Tibial artery (tissue), 4 donors: Measurements from ENCODE around the gene TAF12.
A peak's percentile ranks its signal among the peaks of the same experiment; 100 is the strongest.
"Not testable (repeated sequence)": the region's sequence is repeated elsewhere in the genome, so short reads cannot be mapped to it uniquely, and the experiment has no call there.

ENCODE experiments used
- DNase-seq, 2 donors: peaks; one replicate each; pipeline ENCODE4 v3.0.0-alpha.2; 2019
- H3K27ac ChIP-seq, 2 donors: fragments of 200-600 bp; sonication (generic) in 1 of 2; 1 replicate in 1 of 2; 2 replicates in 1 of 2; pipeline ENCODE4 v1.5.1; 2018 to 2019; ENCODE audit warnings: mild to moderate bottlenecking in 1 of 2
- H3K27me3 ChIP-seq, 2 donors: fragments of 200-600 bp; sonication (generic) in 1 of 2; one replicate each; pipeline versions ENCODE4 v1.5.1 to v1.6.0; 2016 to 2019
- H3K36me3 ChIP-seq, 3 donors: fragments of 200-600 bp; sonication (generic) in 2 of 3; one replicate each; pipeline ENCODE4 v1.5.1; 2016 to 2019; ENCODE audit warnings: mild to moderate bottlenecking in 2 of 3
- H3K4me1 ChIP-seq, 4 donors: fragments of 200-600 bp; sonication (generic) in 2 of 4; 1 replicate in 3 of 4; 2 replicates in 1 of 4; pipeline ENCODE4 v1.5.1; 2016 to 2019
- H3K4me3 ChIP-seq, 2 donors: fragments of 200-600 bp; sonication (generic) in 1 of 2; 1 replicate in 1 of 2; 2 replicates in 1 of 2; pipeline ENCODE4 v1.5.1; 2018 to 2019; ENCODE audit warnings: mild to moderate bottlenecking in 2 of 2
- H3K9me3 ChIP-seq, 3 donors: fragments of 200-600 bp; sonication (generic) in 1 of 3; one replicate each; pipeline ENCODE4 v1.5.1; 2016 to 2019
- intact Hi-C: fragments of 100-400 bp; cut with DNase I; formaldehyde crosslinking; loops from one replicate; pipeline ENCODE4 v1.15.0; 2023; ENCODE audit warnings: low total_unique reads
- TF ChIP-seq, protein P1 (sequence below), 2 experiments: fragments of 200-600 bp in 1 of 2; fragments of 450-650 bp in 1 of 2; IDR thresholded peaks; one replicate each; pipeline ENCODE4 v1.5.1; 2017 to 2019; ENCODE audit warnings: antibody characterized with exemption in 2 of 2, mild to moderate bottlenecking in 1 of 2, moderate library complexity in 1 of 2

The TAF12 gene

GRCh38 chr1:28656335-28656734 lies 13.5 kb upstream of the TAF12 start:
- Histone ChIP-seq H3K36me3 (no peaks in the 10 kb centered on the region), H3K27me3 (no peaks in the 10 kb centered on the region), H3K4me3 (no peak overlapping the region), H3K27ac (no peak overlapping the region), H3K9me3 (no peaks in the 10 kb centered on the region), H3K4me1 (no peaks in the 10 kb centered on the region)
- intact Hi-C loops: no loop called here
- no peak for DNase-seq
- TF ChIP-seq, protein P1, sequence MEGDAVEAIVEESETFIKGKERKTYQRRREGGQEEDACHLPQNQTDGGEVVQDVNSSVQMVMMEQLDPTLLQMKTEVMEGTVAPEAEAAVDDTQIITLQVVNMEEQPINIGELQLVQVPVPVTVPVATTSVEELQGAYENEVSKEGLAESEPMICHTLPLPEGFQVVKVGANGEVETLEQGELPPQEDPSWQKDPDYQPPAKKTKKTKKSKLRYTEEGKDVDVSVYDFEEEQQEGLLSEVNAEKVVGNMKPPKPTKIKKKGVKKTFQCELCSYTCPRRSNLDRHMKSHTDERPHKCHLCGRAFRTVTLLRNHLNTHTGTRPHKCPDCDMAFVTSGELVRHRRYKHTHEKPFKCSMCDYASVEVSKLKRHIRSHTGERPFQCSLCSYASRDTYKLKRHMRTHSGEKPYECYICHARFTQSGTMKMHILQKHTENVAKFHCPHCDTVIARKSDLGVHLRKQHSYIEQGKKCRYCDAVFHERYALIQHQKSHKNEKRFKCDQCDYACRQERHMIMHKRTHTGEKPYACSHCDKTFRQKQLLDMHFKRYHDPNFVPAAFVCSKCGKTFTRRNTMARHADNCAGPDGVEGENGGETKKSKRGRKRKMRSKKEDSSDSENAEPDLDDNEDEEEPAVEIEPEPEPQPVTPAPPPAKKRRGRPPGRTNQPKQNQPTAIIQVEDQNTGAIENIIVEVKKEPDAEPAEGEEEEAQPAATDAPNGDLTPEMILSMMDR (IDR thresholded peaks at IDR 0.05): no peak

DNA sequence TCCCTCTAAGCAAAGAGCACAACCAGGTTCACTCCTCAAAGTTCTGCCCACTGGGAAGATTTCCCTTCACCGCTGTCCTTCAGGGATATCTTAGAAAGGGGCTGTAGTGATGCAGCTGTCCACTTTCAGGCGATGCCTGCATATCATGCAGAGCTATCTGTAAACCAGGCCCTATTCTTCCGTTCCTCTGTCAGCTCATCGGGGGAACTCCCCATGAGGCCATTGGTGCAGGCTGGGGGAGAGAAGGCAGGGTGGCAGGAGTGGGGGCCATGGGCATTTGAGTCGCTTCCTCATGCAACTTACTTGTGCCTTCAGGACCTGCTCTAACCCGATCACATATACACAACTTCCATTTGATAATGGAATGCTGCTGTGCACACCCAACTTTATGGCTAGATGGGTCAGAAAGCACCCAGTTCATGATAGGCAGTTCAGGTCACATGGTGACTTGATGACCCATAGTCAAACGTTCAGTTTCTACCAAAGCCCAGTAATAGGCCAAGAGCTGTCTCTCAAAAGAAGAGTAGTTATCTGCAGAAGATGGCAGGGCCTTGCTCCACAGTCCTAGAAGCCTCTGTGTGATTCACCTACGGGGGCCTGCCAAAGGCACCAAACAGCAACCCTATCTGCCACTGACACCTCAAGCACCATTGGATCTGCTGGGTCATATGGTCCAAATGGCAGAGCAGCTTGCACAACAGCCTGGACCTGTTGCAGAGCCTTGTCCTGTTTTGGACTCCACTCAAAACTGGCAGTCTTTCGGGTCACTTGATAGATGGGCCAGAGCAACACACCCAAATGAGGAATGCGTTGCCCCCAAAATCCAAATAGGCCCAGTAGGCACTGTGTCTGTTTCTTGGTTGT lies 12.8 kb upstream of the TAF12 start:
- not testable (repeated sequence) for H3K4me3 ChIP-seq

GRCh38 chr1:28653870-28654269 lies 11.0 kb upstream of the TAF12 start:
- H3K27ac ChIP-seq, intact Hi-C loops, H3K4me1 ChIP-seq, H3K36me3 ChIP-seq, H3K27me3 ChIP-seq, H3K4me3 ChIP-seq, H3K9me3 ChIP-seq, DNase-seq: not testable (repeated sequence)

More for the DNA sequence above, 12.8 kb upstream of the TAF12 start:
- H3K9me3 ChIP-seq, intact Hi-C loops, DNase-seq, H3K36me3 ChIP-seq, H3K27ac ChIP-seq, H3K27me3 ChIP-seq, H3K4me1 ChIP-seq: not testable (repeated sequence)

DNA sequence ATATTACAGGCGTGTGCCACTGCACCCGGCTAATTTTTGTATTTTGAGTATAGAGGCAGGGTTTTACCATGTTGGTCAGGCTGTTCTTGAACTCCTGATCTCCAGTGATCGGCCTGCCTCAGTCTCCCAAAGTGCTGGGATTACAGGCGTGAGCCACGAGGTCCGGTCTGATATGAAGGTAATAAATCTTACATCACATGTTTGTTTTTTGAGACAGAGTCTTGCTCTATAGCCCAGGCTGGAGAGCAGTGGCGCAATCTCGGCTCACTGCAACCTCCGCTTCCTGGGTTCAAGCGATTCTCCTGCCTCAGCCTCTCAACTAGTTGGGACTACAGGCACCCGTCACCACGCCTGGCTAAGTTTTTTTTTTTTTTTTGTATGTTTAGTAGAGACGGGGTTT lies 10.2 kb upstream of the TAF12 start:
- H3K4me1 ChIP-seq, intact Hi-C loops, H3K27ac ChIP-seq, H3K9me3 ChIP-seq, H3K36me3 ChIP-seq, DNase-seq, H3K4me3 ChIP-seq, H3K27me3 ChIP-seq: not testable (repeated sequence)

GRCh38 chr1:28648474-28649198 lies 5.8 kb upstream of the TAF12 start, which contains the start of gene RNU11:
Gene RNU11 (plus strand): TSS chr1:28648600.
- Histone ChIP-seq H3K4me1 (peaks cover 0 to 25% (median 21%) of the 10 kb centered on the region in 4 donors), H3K4me3 (peak within 1 kb of the TSS; percentile 49 to 57), H3K27ac (peak within 1 kb of the TSS; percentile 88 to 89), H3K36me3 (no peaks in the 10 kb centered on the region), H3K9me3 (no peaks in the 10 kb centered on the region), H3K27me3 (no peaks in the 10 kb centered on the region)
- intact Hi-C loops: loop anchor here (10.0 kb wide), 1 partner anchor 226 kb away; no protein-coding TSS in a partner anchor
- DNase-seq: peak; percentile 88 to 92
- TF ChIP-seq, protein P1 (IDR thresholded peaks at IDR 0.05): no peak

GRCh38 chr1:28648008-28648473 lies 5.2 kb upstream of the TAF12 start:
- DNase-seq: peak; percentile 90 to 95
- intact Hi-C loops: loop anchor here (10.0 kb wide), 1 partner anchor 227 kb away; no protein-coding TSS in a partner anchor
- TF ChIP-seq, protein P1 (IDR thresholded peaks at IDR 0.05): no peak

GRCh38 chr1:28646040-28646439 lies 3.2 kb upstream of the TAF12 start:
- no peak for DNase-seq
- Histone ChIP-seq H3K4me1 (peaks cover 0 to 35% (median 30%) of the 10 kb centered on the region in 4 donors), H3K4me3 (no peak overlapping the region), H3K36me3 (no peaks in the 10 kb centered on the region), H3K27me3 (no peaks in the 10 kb centered on the region), H3K27ac (no peak overlapping the region), H3K9me3 (no peaks in the 10 kb centered on the region)
- intact Hi-C loops: loop anchor here (10.0 kb wide), 1 partner anchor 229 kb away; no protein-coding TSS in a partner anchor
- TF ChIP-seq, protein P1 (IDR thresholded peaks at IDR 0.05): no peak

More at GRCh38 chr1:28648008-28648473, 5.2 kb upstream of the TAF12 start:
- Histone ChIP-seq H3K9me3 (no peaks in the 10 kb centered on the region), H3K27ac (peak overlapping the region; percentile 88 to 89), H3K4me3 (peak overlapping the region; percentile 49 to 57), H3K27me3 (no peaks in the 10 kb centered on the region), H3K36me3 (no peaks in the 10 kb centered on the region), H3K4me1 (peaks cover 0 to 25% (median 21%) of the 10 kb centered on the region in 4 donors)

- not testable (repeated sequence) for H3K9me3 ChIP-seq, H3K4me3 ChIP-seq, H3K27ac ChIP-seq, H3K27me3 ChIP-seq, H3K36me3 ChIP-seq, DNase-seq
- intact Hi-C loops: loop anchor here (10.0 kb wide), 1 partner anchor 229 kb away; no protein-coding TSS in a partner anchor
- H3K4me1 ChIP-seq: peaks cover 0 to 41% (median 32%) of the 10 kb centered on the region in 4 donors
Measured at GRCh38 chr1:28645406-28645805, 2.5 kb upstream of the TAF12 start.
